ENCODE results near the gene NDC80.

DNA sequence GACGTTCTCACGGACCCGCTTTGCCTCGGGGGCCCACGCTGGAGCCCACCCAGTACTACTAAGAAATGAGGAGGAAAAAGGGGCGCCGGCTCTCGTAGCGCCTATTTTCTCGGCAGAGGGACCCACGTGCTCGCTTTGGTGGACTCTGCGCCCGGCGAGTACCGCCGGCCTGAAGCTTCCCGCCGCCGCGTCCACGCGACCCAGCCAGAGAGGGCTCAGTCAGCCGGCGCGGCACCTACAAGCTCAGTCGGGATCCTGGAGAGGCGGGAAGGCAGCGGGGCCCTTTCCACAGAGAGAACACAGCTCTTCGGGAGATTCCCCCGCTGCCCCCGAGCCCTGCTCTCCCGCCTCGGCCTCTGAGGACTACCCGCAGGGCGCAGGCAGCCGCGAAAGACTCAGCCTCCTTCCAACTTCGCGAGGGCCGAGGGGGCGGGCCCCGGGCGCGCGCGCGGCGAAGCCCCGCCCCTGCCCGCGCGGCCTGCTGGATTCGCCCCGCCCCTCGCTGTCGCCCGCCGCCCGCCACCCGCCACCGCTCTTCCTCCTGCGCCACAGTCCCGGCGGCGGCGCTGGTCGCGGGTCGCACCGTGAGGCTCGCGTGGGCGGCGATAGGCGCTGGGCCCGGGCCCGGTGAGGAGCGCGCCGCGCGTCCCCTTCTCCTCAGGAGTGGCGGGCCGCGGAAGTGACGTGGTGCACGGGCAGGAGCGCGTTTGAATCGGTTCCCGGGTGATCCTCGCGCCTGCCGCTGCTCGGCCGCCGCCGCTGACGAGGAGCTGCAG, 84.0 kb downstream of the NDC80 start, which contains the start of gene SMCHD1:
- TF ChIP-seq POLR2A (IDR thresholded peaks at IDR 0.05; ENCODE audit: extremely low read depth, insufficient read length) (peak; percentile 73), CTCF (IDR thresholded peaks at IDR 0.05; ENCODE audit: low read depth, low read length) (no peak), MYC (IDR thresholded peaks at IDR 0.05; ENCODE audit: low read depth, low read length) (peak; percentile 48; the same call in 1 of the 2 replicates), MAX (IDR thresholded peaks at IDR 0.05; ENCODE audit: low read depth, low read length) (peak; percentile 73)

Data from NB4 (cell line).